Stimulated activated naive CD8-positive, alpha-beta T cell treated with anti-CD3 and anti-CD28 coated beads, Interleukin-15, amount 100 ng/mL, for 72 hours (primary cell): ENCODE measurements around the gene TMEM217.

Experiments used
- ATAC-seq: fragments of 150-1000 bp; cut with Tn5 transposase; 2 replicates; pipeline ENCODE4 v1.10.0; 2021; ENCODE audit warnings: mild to moderate bottlenecking, moderate library complexity
- DNase-seq, 2 donors: peaks; one replicate each; pipeline ENCODE4 v3.0.0; 2021 to 2022
- H3K27ac Mint-ChIP-seq, 2 donors: one replicate each; pipeline ENCODE4 v1.8.0; 2022; ENCODE audit warnings: mild to moderate bottlenecking in 2 of 2, mixed read lengths in 2 of 2, moderate library complexity in 2 of 2
- H3K27me3 Mint-ChIP-seq: one replicate; pipeline ENCODE4 v1.8.0; 2022; ENCODE audit warnings: mixed read lengths
- H3K4me1 Mint-ChIP-seq: one replicate; pipeline ENCODE4 v1.8.0; 2022; ENCODE audit warnings: mild to moderate bottlenecking, mixed read lengths
- H3K4me3 Mint-ChIP-seq, 2 donors: one replicate each; pipeline ENCODE4 v1.8.0; 2022; ENCODE audit warnings: mild to moderate bottlenecking in 2 of 2, mixed read lengths in 2 of 2, moderate library complexity in 1 of 2
- H3K9me3 Mint-ChIP-seq, 2 donors: one replicate each; pipeline ENCODE4 v1.8.0; 2022; ENCODE audit warnings: mixed read lengths in 2 of 2

TMEM217 gene

DNA sequence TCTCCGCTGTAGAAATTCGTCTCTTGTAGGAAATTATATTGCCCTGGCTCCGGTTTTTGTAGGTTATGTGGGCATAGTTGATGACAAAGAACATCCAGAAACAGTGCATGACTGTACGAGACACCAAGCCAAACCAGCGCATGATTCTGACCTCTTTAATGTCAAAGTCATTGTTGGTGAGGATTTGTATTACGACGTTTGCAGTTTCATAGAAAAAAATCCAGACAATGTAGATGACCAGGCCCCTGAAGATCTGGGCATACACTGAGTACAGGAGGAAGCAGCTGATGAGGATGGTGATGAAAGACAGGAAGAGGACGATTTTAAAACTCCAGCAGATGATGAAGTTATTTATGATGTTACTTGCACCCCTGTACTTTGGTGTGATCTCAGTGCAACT, 39.4 kb downstream of the TMEM217 start:
- DNase-seq (no peak), ATAC-seq (no peak)
- Mint-ChIP-seq H3K4me3 (no peak overlapping the region), H3K27ac (peak overlapping the region in 1 of 2 donors; percentile 41), H3K27me3 (peaks cover 9% of the 10 kb centered on the region), H3K9me3 (no peaks in the 10 kb centered on the region), H3K4me1 (peaks cover 27% of the 10 kb centered on the region)

DNA sequence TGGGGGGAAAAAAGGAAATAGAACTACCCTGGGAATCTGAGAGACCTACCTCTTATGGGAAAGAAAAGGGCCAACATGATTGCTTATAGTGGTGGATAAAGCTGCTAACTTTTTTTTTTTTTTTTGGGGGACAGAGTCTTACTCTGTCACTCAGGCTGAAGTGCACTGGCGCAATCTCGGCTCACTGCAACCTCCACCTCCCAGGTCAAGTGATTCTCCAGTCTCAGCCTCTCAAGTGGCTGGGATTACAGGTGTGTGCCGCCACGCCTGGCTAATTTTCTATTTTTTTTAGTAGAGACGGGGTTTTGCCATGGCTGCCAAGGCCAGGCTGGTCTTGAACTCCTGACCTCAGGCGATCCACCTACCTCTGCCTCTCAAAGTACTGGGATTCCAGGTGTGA, 39.9 kb downstream of the TMEM217 start:
- Mint-ChIP-seq H3K27ac (no peak overlapping the region), H3K4me3 (no peak overlapping the region), H3K4me1 (peaks cover 26% of the 10 kb centered on the region), H3K9me3 (no peaks in the 10 kb centered on the region), H3K27me3 (peaks cover 9% of the 10 kb centered on the region)
- DNase-seq (no peak), ATAC-seq (no peak)

DNA sequence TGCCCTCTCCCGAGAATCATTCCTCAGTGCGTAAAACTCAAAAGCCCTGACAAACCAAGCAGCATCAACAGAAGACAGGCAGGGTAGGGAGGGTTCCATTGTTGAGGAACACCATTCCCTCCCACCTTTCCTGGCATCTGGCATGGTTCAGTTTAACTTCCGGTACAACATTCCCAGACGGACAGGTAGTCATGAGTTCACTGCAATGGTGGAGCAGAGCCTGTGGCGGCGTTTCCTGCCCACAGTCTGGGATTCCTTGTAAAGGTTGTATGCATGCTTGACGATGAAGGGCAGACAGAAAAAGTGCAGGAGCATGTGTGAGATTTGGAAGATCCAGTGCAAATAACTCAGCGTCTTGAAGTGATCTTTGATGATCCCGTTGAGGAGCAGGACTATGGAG, 45.7 kb downstream of the TMEM217 start:
- no peaks in the 10 kb centered on the region for H3K9me3 Mint-ChIP-seq
- no peak overlapping the region for H3K27ac Mint-ChIP-seq
- ATAC-seq, result no peak

DNA sequence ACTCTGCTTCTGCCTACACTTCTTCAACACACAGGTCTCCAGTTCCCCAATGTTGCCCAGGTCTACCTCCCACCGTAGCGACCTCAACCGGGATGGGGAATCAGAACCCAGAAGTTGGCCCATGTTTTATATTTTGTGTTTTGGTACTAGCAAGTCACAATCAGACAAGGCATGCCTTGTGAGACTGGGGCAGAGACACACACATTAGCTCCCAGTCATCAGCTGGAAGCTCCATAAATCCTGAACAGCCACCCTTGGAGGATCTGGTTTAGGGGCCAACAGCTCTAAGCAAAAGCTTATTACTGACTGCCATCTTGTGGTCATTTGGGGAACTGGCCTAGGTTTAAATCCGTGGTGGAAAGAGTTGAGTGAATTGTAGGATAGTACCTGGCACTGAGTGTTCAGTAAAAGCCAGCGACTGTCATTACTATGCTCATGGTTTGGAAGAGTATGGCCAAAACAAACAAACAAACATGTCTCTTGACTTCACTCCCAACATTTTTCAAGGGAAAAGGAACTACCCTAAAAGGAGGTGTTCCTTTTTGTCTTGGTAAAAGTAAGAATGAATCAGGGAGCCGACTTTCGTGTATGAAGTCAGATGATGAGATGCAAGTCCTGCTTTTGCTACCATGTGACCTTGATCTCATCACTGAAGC, 47.5 kb downstream of the TMEM217 start:
- H3K27ac Mint-ChIP-seq, result peak overlapping the region; percentile 15 to 57

More for the DNA sequence above, 45.7 kb downstream of the TMEM217 start:
- no peak for DNase-seq
- H3K27me3 Mint-ChIP-seq, result peaks cover 9% of the 10 kb centered on the region
- peaks cover 35% of the 10 kb centered on the region for H3K4me1 Mint-ChIP-seq
- H3K4me3 Mint-ChIP-seq, result no peak overlapping the region

DNA sequence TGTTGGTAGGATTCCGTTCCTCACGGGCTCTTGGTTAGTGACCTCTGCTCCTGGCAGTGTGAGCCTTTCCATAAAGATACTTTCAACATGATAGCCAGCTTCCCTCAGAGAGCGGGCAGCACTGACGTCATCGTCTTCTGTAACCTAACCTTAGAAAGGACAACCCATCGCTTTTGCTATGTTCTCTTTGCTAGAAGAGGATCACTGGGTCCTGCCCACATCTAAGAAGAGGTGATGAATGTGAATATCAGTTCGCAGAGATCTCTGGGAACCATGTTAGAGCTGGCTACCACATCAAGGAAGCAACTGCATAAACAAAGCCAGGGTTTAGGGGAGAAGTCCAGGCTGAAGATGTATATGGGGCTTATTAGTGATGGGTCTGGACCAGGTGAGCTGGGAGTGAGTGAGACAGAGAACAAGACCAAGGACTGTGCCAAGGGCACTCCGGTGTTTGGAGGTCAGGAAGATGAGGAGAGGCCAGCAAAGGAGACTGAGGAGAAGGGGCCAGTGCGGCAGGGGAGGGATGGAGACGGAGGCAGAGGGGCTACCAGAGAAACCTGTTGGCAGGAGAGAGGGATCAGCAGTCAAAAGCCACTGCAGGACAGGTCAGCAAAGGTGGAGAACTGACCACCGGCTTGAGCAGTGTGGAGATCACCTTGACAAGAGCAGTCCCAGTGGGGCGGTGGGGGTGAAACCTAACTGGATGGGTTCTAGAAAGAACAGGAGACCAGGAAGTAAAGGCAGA, 48.3 kb downstream of the TMEM217 start:
- Mint-ChIP-seq H3K27ac (peak overlapping the region; percentile 65 to 95), H3K4me3 (peak overlapping the region; percentile 60 to 71), H3K4me1 (peaks cover 56% of the 10 kb centered on the region), H3K9me3 (no peaks in the 10 kb centered on the region), H3K27me3 (peaks cover 2% of the 10 kb centered on the region)
- DNase-seq (peak; percentile 50 to 71), ATAC-seq (peak; percentile 78)

More for the DNA sequence above, 47.5 kb downstream of the TMEM217 start:
- ATAC-seq (peak; percentile 52), DNase-seq (peak; percentile 73 to 80)
- Mint-ChIP-seq H3K27me3 (peaks cover 9% of the 10 kb centered on the region), H3K9me3 (no peaks in the 10 kb centered on the region), H3K4me1 (peaks cover 48% of the 10 kb centered on the region), H3K4me3 (peak overlapping the region in 1 of 2 donors; percentile 20)

DNA sequence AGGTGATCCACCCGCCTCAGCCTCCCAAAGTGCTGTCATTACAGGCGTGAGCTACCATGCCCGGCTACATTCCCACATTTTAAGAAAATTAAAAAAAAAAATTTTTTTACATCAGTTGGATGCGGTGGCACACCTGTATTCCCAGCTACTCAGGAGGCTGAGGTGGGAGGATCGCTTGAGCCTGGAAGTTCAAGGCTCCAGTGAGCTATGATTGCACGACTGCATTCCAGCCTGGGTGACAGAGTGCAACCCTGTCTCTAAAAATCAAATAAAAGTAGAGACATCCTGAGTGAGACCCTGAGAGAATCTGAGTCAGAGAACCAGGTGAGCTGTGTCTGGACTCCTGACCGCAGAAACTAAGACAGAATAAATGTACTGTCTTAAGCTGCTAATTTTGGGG, 49.2 kb downstream of the TMEM217 start:
- ATAC-seq (no peak), DNase-seq (no peak)
- H3K4me3 Mint-ChIP-seq, result no peak overlapping the region
- no peaks in the 10 kb centered on the region for H3K27me3 Mint-ChIP-seq
- peak overlapping the region in 1 of 2 donors; percentile 65 for H3K27ac Mint-ChIP-seq
- no peaks in the 10 kb centered on the region for H3K9me3 Mint-ChIP-seq
- peaks cover 64% of the 10 kb centered on the region for H3K4me1 Mint-ChIP-seq

DNA sequence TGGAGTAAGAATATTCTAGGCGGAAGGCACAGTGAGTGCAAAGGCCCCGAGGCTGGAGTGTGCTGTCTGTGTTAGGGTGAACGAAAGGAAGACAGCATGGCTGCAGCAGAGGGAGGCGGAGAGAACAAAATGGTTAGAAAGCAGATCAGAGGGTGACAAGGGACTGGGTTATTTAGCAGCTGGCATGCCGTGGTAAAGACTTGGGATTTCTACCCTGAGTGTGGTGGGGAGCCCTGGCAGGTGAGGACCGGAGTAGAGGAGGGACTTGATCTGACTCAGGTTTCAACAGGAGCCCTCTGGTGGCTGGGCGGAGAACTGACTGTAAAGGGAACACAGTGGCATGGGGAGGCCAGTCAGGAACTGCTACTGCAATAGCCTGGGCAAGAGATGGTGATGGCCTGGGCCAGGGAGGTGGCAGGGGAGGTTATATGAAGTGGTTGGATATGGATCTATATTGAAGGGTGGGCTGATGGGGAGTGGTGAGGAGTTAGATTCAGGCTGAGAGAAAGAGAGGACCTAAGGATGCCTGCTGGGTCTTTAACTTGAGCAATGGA, 50.0 kb downstream of the TMEM217 start:
- H3K4me1 Mint-ChIP-seq, result peaks cover 72% of the 10 kb centered on the region
- H3K27ac Mint-ChIP-seq, result peak overlapping the region; percentile 64 to 75
- H3K9me3 Mint-ChIP-seq, result no peaks in the 10 kb centered on the region
- H3K4me3 Mint-ChIP-seq, result peak overlapping the region; percentile 19 to 48
- ATAC-seq (peak; percentile 78), DNase-seq (peak; percentile 89 to 93)
- no peaks in the 10 kb centered on the region for H3K27me3 Mint-ChIP-seq

DNA sequence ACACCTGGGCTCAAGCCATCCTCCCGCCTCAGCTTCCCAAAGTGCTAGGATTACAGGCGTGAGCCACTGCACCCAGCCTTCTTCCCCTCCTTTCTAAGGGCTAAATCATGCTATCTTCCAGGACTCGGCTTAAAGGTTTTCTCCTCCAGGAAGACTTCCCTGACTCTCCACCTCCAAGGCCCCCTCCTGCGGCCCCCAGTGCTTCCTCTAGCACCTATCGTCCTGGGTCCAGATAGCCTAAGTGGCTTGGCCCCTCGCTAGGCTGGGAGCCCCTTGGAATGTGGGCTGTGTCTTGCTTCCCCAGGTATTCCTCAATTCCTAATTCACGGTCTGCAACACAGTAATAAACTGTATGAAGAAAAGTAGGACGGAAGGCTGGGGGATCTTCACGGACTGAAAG, 51.3 kb downstream of the TMEM217 start:
- H3K27ac Mint-ChIP-seq, result peak overlapping the region in 1 of 2 donors; percentile 93
- peak overlapping the region; percentile 32 to 52 for H3K4me3 Mint-ChIP-seq
- peaks cover 86% of the 10 kb centered on the region for H3K4me1 Mint-ChIP-seq
- H3K9me3 Mint-ChIP-seq, result no peaks in the 10 kb centered on the region
- ATAC-seq, result no peak
- DNase-seq, result no peak
- no peaks in the 10 kb centered on the region for H3K27me3 Mint-ChIP-seq

DNA sequence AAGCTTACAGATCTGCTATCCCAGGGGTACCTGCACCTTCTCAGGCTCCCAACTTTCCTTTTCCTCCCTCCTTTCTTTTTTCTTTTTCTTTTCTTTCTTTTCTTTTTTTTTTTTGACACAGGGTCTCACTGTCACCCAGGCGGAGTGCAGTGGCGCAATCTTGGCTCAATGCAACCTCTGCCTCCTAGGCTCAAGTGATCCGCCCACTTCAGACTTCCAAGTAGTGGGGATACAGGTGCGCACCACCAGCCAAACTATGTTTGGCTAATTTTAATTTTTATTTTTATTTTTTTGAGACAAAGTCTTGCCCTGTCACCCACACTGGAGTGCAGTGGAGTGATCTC, 52.0 kb downstream of the TMEM217 start:
- ATAC-seq (no peak), DNase-seq (no peak)
- H3K4me3 Mint-ChIP-seq, result peak overlapping the region; percentile 50 to 72
- H3K4me1 Mint-ChIP-seq, result peaks cover 88% of the 10 kb centered on the region
- H3K9me3 Mint-ChIP-seq, result no peaks in the 10 kb centered on the region
- peak overlapping the region; percentile 93 to 95 for H3K27ac Mint-ChIP-seq
- no peaks in the 10 kb centered on the region for H3K27me3 Mint-ChIP-seq

DNA sequence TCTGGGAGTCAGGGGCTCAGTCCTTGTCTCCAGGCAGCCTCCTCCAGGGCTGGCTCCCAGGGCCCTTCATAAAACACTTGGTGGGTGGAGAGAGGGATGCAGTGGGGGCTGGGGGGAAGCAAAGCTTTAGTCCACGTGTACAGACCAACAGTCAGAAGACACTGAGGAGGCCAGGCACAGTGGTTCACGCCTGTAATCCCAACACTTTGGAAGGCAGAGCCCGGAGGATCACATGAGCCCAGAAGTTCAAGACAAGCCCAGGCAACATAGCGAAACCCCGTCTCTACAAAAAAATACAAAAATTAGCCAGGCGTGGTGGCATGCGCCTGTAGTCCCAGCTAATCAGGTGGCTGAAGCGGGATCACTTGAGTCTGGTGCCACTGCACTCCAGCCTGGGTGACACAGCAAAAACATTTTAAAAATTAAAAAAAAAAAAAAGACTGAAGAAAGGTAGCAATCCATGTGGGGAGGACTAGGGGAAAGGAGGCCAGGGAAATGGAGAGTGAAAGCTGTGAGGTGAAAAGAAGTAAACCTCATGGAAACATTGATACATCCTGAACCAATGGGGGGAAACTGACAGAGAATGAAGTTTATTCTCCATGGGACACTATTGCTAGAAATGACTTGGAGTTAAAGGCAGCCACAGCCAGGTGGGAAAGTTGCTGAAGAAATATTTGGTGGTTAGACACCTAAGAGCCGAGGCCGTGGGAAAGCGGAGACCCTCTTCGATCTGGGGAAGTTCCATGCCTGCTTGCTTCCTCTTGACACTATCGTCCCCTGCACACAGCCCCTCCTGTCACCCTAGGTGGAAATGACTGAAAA, 52.6 kb downstream of the TMEM217 start:
- peak; percentile 13 to 44 for DNase-seq
- peak; percentile 33 for ATAC-seq
- H3K4me3 Mint-ChIP-seq, result peak overlapping the region; percentile 50 to 72
- H3K27me3 Mint-ChIP-seq, result no peaks in the 10 kb centered on the region
- H3K9me3 Mint-ChIP-seq, result no peaks in the 10 kb centered on the region
- H3K27ac Mint-ChIP-seq, result peak overlapping the region; percentile 93 to 95
- H3K4me1 Mint-ChIP-seq, result peaks cover 91% of the 10 kb centered on the region

DNA sequence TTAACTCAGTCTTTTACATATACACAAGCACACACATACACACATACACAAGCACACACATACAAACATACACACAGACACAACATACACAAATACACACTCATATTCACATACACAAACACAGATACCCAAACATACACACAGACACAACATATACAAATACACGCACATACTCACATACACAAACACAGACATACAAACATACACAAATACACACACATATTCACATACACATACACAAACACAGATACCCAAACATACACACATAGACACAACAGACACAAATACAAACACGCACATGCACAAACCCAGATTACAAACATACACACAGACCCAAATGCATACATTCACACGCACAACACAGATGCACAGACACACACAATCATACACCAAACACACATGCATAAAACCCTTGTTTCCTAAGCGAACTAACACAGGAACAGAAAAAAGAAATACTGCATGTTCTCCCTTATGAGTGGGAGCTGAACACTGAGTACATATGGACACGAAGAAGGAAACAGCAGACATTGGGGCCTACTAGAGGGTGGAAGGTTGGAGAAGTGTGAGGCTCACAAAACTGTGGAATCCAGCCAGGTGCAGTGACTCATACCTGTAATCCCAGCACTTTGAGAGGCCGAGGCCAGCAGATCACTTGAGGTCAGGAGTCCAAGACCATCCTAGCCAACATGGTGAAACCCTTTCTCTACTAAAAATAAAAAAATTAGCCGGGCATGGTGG, 53.8 kb downstream of the TMEM217 start:
- ATAC-seq, result no peak
- H3K4me3 Mint-ChIP-seq, result peak overlapping the region in 1 of 2 donors; percentile 43

DNA sequence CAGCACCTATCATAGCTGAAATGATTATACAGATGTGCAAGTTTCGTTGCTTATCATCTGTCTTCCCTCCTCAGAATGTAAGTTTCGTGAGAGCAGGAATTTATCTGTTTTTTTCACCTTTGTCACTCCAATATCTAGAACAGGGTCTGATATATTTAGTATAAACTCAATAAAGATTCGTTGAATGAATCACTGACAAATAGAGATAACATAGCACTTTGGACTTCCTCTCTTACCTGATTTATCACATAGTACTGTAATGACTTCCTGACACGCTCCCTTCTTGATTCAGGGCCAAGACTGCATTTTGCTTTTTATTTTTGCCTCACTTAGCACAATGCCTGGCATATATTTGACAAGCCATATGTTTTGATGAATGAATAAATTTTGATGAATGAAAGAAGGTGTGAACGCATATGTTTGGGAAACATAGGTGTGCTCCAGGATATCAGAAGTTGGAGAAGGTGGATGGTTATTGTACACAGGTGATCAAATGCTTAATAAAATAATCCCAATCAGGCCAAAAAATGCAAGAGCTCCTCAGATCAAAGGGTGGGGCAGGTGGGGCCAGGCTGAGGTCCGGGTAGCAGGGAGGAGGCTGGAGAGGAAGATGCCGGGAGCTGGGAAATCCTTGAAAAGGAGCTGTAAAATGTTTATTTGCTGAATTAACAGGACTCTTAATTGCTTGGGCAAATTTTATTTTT, 55.0 kb downstream of the TMEM217 start:
- peak overlapping the region; percentile 60 to 86 for H3K27ac Mint-ChIP-seq
- H3K27me3 Mint-ChIP-seq, result no peaks in the 10 kb centered on the region
- DNase-seq (no peak), ATAC-seq (peak; percentile 53)
- peak overlapping the region in 1 of 2 donors; percentile 49 for H3K4me3 Mint-ChIP-seq
- no peaks in the 10 kb centered on the region for H3K9me3 Mint-ChIP-seq
- H3K4me1 Mint-ChIP-seq, result peaks cover 74% of the 10 kb centered on the region

More for the DNA sequence above, 53.8 kb downstream of the TMEM217 start:
- Mint-ChIP-seq H3K27me3 (no peaks in the 10 kb centered on the region), H3K9me3 (no peaks in the 10 kb centered on the region), H3K27ac (peak overlapping the region in 1 of 2 donors; percentile 34), H3K4me1 (peaks cover 83% of the 10 kb centered on the region)
- DNase-seq, result no peak

DNA sequence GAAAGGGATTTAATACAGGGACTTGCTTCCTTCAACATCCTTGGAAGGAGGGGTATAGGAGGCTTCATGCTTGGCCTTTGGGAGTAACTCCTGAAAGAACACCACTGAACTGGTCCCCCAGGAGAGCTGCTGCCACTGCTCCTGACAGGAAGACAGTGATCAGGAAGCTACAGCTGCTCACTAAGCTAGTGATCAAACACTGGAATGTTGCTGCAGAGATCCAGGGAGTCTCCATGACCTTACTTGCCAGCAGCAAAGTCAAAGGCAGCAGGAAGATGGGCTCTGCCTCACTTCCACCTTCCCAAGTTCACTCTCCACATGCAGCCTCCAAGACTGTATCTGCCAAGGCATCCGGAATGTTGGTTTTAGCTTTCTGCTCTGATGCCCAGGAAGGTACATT, 56.2 kb downstream of the TMEM217 start:
- H3K27me3 Mint-ChIP-seq, result no peaks in the 10 kb centered on the region
- no peak overlapping the region for H3K4me3 Mint-ChIP-seq
- peaks cover 62% of the 10 kb centered on the region for H3K4me1 Mint-ChIP-seq
- H3K9me3 Mint-ChIP-seq, result no peaks in the 10 kb centered on the region
- ATAC-seq (no peak), DNase-seq (no peak)
- no peak overlapping the region for H3K27ac Mint-ChIP-seq

DNA sequence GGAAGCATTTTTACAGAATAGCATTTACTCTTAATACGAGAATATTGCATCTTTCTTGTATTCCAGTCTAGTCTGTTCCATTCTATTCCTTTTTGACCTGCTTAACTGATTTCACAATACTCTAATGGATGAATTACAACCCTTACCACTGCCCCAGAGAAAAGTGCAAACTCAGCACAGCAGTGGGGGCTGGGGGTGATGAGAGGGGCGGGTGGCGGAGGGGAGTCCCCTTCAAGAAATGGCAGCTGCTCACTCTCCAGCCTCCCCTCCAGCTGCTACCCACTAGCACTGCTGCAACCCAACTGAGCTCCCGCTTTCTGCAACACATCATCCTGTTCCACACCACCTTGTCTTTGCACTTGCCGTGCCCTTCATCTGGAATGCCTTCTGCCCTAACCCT, 57.9 kb downstream of the TMEM217 start:
- no peak overlapping the region for H3K27ac Mint-ChIP-seq

More for the DNA sequence above, 57.9 kb downstream of the TMEM217 start:
- DNase-seq (no peak), ATAC-seq (no peak)
- Mint-ChIP-seq H3K4me3 (no peak overlapping the region), H3K4me1 (peaks cover 46% of the 10 kb centered on the region), H3K9me3 (no peaks in the 10 kb centered on the region), H3K27me3 (no peaks in the 10 kb centered on the region)
